IPS-NIHi7 (cell line): ENCODE data around the gene IFNAR2.
A peak's percentile ranks its signal among the peaks of the same experiment; 100 is the strongest.
"Not testable (repeated sequence)": the region's sequence is repeated elsewhere in the genome, so short reads cannot be mapped to it uniquely, and the experiment has no call there.

Experiments used
- DNase-seq: peaks from one replicate; pipeline ENCODE4 v3.0.0; 2012; ENCODE audit warnings: mixed read lengths; ENCODE audit errors: extremely low spot score

IFNAR2 gene

DNA sequence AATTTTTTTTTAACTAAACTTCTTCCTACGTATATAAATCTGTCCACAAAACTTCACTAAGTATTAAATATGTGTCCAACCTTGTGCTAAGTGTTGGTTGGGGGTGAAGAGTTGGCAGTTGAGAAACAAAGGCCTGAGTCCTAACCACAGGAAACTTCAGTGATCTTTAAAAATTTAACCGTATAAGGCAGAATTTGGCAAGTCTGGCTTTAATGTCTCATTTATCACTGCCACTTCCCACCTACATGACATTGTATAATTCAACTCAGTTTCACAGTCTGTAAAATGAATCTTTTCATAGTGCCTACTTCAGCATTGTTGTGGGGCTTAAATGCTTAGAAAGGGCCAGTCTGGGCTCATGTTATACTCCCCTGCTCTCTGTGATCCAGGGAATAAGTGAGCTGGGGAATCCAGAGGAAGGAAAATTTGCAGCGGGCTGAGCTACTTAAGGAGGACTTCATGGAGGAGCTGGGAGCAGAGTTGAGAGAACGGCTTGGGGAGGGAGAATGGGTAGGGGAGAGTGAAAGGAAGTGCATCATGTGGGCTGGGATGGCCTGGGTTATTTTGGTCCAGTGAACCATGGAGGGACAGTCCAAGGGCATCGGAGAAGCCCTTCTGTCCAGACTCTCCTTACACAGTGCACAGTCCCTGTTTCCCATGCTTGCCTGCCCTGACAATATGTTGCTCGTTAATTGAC lies 14.5 kb downstream of the IFNAR2 start:
- no peak for DNase-seq

GRCh38 chr21:33244779-33245105 lies 15.0 kb downstream of the IFNAR2 start:
- no peak for DNase-seq

DNA sequence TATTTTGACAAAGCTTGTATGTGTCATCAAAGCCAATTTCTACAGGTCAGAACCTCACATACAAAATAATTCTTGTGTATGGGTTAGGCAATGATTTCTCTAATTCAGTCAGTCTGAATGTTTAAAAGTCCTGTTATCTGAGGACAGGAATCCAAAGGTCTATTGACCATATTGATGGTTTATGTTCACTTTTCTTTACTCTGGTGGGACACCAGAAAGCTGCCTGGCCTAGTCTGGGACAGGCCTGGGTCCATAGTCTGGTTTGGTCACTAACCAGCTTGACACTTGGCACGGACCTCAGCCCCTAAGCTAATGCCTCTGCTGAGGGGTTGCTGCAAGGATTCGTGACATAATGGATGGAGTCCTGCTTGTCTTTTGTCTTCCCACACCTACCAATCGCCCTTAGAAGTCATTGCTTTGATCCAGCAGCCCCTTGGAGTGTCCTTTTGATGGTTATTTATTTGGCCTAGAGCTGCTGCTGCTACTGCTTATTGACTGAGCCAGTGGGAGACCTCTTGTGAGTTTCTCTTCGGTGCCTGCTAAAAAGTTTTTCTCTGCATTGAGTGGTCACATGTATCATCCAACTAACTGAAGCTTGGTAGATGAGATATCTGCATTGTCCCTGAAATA lies 15.7 kb downstream of the IFNAR2 start:
- DNase-seq = no peak

- no peak for DNase-seq
Observed at GRCh38 chr21:33246506-33246905, 16.8 kb downstream of the IFNAR2 start.

GRCh38 chr21:33246963-33247362 lies 17.2 kb downstream of the IFNAR2 start:
- DNase-seq = no peak

GRCh38 chr21:33247599-33247998 lies 17.9 kb downstream of the IFNAR2 start:
- DNase-seq = no peak

DNA sequence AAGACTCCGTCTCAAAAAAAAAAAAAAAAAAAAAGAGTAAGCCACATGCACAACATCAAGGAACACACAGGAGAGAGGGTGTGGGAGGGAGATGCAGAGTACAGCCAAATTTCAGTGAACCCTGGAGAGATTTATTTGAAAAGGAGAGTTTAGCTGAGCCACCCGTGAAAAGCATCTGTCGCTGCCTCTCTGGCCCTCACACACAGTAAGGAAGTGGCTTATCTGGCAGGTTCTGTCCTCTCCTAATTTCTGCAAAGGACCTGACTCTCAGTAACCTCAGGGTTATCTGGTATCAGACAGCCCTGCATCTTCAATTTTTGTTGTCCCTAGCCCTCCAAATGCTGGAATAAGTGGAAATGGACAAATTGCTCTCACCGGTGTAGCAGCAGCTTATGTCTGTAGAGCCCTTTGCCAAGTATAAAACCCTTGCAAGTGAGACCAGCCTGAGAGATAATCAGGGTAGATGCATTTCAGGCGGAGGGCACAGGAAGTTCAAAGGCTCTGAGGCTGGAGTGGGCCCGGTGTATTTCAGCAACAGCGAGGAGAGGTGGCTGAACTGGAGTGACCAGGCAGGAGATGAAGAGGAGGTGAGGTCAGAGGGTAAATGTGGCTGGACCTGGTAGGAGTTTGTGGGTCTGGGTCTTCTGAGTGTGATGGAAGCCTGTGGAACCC lies 19.7 kb downstream of the IFNAR2 start:
- no peak for DNase-seq

DNA sequence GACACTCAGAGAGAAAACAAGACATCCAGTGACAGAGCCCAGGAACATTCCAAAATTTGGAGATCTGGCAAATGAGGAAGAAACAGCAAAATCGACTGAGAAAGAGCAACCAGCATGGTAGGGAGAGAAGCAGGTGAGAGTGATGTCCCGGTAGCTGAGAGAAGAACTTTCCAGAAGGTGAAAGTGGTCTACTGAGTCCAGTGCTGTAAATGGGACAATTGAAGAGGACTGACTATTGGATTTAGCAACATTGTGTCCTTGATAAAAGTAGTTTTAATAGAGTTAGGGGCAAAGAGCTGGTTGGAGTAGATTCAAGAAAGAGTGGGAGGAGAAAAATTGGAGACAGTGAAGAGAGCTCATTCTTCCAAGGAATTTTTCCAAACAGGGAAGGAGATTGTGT lies 21.4 kb downstream of the IFNAR2 start:
- no peak for DNase-seq

GRCh38 chr21:33253382-33253781 lies 23.6 kb downstream of the IFNAR2 start:
- not testable (repeated sequence) for DNase-seq

GRCh38 chr21:33254766-33255165 lies 25.0 kb downstream of the IFNAR2 start:
- DNase-seq = no peak

DNA sequence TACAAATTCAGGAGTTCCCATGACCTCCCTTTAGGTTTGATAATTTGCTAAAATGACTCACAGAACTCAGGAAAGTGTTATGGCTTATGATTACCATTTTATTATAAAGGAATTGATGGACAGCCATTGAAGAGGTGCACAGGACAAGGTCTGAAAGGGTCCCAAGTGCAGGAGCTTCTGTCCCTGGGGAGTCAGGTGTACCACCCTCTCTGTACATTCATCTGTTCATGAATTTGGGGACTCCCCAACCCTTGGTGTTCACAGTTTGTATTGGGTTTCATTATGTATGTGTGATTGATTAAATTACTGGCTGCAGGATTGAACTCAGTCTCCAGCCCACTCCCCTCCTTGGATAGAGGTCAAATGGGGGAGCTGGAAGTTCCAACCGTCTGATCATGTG lies 25.7 kb downstream of the IFNAR2 start:
- DNase-seq = no peak

- DNase-seq = no peak
Observed at GRCh38 chr21:33256019-33256418, 26.3 kb downstream of the IFNAR2 start.

GRCh38 chr21:33257094-33257803 lies 27.5 kb downstream of the IFNAR2 start:
- no peak for DNase-seq

- no peak for DNase-seq
Observed at GRCh38 chr21:33258475-33258874, 28.7 kb downstream of the IFNAR2 start.

DNA sequence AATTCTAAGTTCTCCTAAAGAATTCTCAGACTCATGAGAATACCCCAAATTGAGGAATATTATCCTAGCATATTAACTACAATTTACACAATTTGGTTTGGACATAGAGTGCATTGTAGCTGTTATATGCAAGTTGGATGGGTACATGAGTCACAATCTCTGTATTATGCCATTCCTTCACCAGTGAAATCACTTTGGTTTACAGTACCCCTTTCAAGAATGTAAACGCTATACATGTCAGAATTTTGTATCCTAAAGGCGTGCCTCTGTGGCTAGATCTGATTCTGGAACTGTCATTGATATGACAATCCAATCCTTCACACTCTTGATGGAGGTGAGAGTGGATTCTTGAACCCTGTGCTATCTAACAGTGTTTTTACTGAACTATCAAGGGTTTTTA lies 29.7 kb downstream of the IFNAR2 start:
- no peak for DNase-seq

- no peak for DNase-seq
Observed at GRCh38 chr21:33259995-33260394, 30.3 kb downstream of the IFNAR2 start.

- DNase-seq = no peak
Observed at GRCh38 chr21:33261635-33262034, 31.9 kb downstream of the IFNAR2 start.

DNA sequence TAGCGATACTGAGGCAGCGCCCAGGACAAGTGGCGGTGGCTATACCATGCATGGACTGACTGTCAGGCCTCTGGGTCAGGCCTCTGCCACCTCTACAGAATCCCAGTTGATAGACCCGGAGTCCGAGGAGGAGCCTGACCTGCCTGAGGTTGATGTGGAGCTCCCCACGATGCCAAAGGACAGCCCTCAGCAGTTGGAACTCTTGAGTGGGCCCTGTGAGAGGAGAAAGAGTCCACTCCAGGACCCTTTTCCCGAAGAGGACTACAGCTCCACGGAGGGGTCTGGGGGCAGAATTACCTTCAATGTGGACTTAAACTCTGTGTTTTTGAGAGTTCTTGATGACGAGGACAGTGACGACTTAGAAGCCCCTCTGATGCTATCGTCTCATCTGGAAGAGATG lies 33.2 kb downstream of the IFNAR2 start:
- no peak for DNase-seq

GRCh38 chr21:33264561-33264960 lies 34.8 kb downstream of the IFNAR2 start:
- DNase-seq = no peak

GRCh38 chr21:33265664-33266049 lies 35.9 kb downstream of the IFNAR2 start:
- peak; percentile 46 for DNase-seq

- DNase-seq = peak; percentile 94
Observed at GRCh38 chr21:33266050-33266788, 36.5 kb downstream of the IFNAR2 start, which contains the start of gene IL10RB. IL10RB (plus strand) TSS chr21:33266367; CDS start chr21:33266466, 99 bp downstream.

DNA sequence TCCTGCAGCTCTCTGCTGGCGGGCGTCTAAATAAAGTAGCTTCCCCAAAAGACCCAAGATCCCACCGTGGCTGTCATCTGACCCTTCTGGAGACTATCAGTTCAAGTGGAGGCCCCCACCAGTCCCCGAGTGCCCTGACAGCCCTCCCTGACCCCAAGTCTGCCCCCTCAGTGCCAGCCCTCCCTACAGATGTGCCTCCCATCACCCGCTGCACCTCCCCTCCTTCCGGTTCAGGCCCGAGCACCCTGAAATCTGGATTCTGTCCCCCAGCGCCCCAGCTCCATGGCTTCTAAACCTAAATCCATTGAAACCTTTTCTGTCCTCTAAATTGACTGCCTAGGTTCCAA lies 37.0 kb downstream of the IFNAR2 start:
- no peak for DNase-seq
